H1 (cell line): ENCODE data around the gene ADAM23. TPM values are rescaled to one million over a fixed set of nuclear protein-coding genes. Genes with fewer than 3 reads are reported as not detected.

Experiments
- SP2 ChIP-seq: IDR thresholded peaks from 2 replicates; pipeline ENCODE4 v1.6.1; 2012; ENCODE audit warnings: mild to moderate bottlenecking, low read length, inconsistent platforms
- polyA plus RNA-seq, 7 experiments: library from polyadenylated mRNA; depleted of rRNA in 3 of 7; stranded (reverse) in 5 of 7; unstranded in 2 of 7; fragments of >200 nt in 5 of 7; fragments of 200-250 nt in 2 of 7; gene quantifications; 1 replicate in 5 of 7; 2 replicates in 1 of 7; 4 replicates in 1 of 7; pipeline versions ENCODE4 v1.2.1 to v1.2.3, GENCODE V29; 2011 to 2013; ENCODE audit warnings: missing spikeins in 2 of 7, mixed read lengths in 2 of 7
- total RNA-seq: library from RNA; stranded (reverse); fragmentation: NEBNext Ultra II Directional; extraction: Animal tissue kit (Norgen Biotek cat#: 25700); gene quantifications from 2 replicates; pipeline ENCODE4 v1.2.1, GENCODE V29; 2021

ADAM23 gene
- total and polyA plus RNA-seq, 2 of the 8 experiments (the other 6 are each of a cell fraction or from before 2014, with no cell fraction given) = 9.9 to 20.8 TPM

GRCh38 chr2:206488623-206489022 lies 45.3 kb downstream of the ADAM23 start (continued):
- no peak for TF ChIP-seq SP2
